ENCODE measurements around the gene SPATA31E1.

GRCh38 chr9:87855061-87855460 lies 27.6 kb upstream of the SPATA31E1 start:
- TF ChIP-seq SUZ12 (IDR thresholded peaks at IDR 0.05; ENCODE audit: unreplicated experiment) (no peak), FOXM1 (IDR thresholded peaks at IDR 0.05; ENCODE audit: low read depth, low read length) (no peak), IKZF1 (conservative IDR thresholded peaks at IDR 0.05) (no peak), POLR2AphosphoS5 (IDR thresholded peaks at IDR 0.05; ENCODE audit: low read length) (no peak)

All from GM12878 (cell line).